ENCODE data around the gene TUBB4B.
A peak's percentile ranks its signal among the peaks of the same experiment; 100 is the strongest.
"Not testable (repeated sequence)": the region's sequence is repeated elsewhere in the genome, so short reads cannot be mapped to it uniquely, and the experiment has no call there.

The TUBB4B gene

GRCh38 chr9:137256362-137256761 lies 15.3 kb downstream of the TUBB4B start:
- peaks cover 29% of the 10 kb centered on the region for H3K36me3 ChIP-seq (ENCODE audit: insufficient read depth, low read length)
- peaks cover 14% of the 10 kb centered on the region for H4K20me1 ChIP-seq (ENCODE audit: insufficient read depth, low read length)
- no peaks in the 10 kb centered on the region for H3K9me3 ChIP-seq (ENCODE audit: insufficient read depth, low read length, severe bottlenecking)
- no peak for TF ChIP-seq EZH2 (IDR thresholded peaks at IDR 0.05; ENCODE audit: borderline replicate concordance, low read depth, low read length, severe bottlenecking)
- no peak for TF ChIP-seq CTCF (IDR thresholded peaks at IDR 0.05; ENCODE audit: borderline replicate concordance, extremely low read depth, low read length, poor library complexity, severe bottlenecking)
- peaks cover 31% of the 10 kb centered on the region for H3K4me1 ChIP-seq (ENCODE audit: insufficient read depth, low read length)
- no peaks in the 10 kb centered on the region for H3K27me3 ChIP-seq (ENCODE audit: insufficient read depth, low read length, poor library complexity)
- H3K4me2 ChIP-seq (ENCODE audit: insufficient read depth, low read length): peak overlapping the region; percentile 96
- DNase-seq: no peak
- peaks cover 38% of the 10 kb centered on the region for H3K79me2 ChIP-seq (ENCODE audit: insufficient read depth, low read length)
- H3K4me3 ChIP-seq (ENCODE audit: low read depth in 1 of 2, low read length in 2 of 2): peak overlapping the region; percentile 91 to 93; a peak in 3 of 4 replicates
- peak overlapping the region; percentile 72; the same call in 1 of the 2 replicates for H3K27ac ChIP-seq (ENCODE audit: low read length)
- H3K9ac ChIP-seq (ENCODE audit: low read depth, low read length): peak overlapping the region; percentile 91
- no peak for ATAC-seq (ENCODE audit: insufficient read depth, low read depth)
- H2AFZ ChIP-seq (ENCODE audit: low read depth, low read length): no peak overlapping the region

GRCh38 chr9:137256856-137257255 lies 15.8 kb downstream of the TUBB4B start:
- Histone ChIP-seq H4K20me1 (ENCODE audit: insufficient read depth, low read length) (peaks cover 14% of the 10 kb centered on the region), H2AFZ (ENCODE audit: low read depth, low read length) (no peak overlapping the region), H3K4me3 (ENCODE audit: low read depth in 1 of 2, low read length in 2 of 2) (peak overlapping the region in 1 of 2 experiments; percentile 91; a peak in 3 of 4 replicates), H3K27ac (ENCODE audit: low read length) (no peak overlapping the region), H3K27me3 (ENCODE audit: insufficient read depth, low read length, poor library complexity) (no peaks in the 10 kb centered on the region), H3K79me2 (ENCODE audit: insufficient read depth, low read length) (peaks cover 38% of the 10 kb centered on the region), H3K4me2 (ENCODE audit: insufficient read depth, low read length) (peak overlapping the region; percentile 96), H3K36me3 (ENCODE audit: insufficient read depth, low read length) (peaks cover 29% of the 10 kb centered on the region), H3K9ac (ENCODE audit: low read depth, low read length) (peak overlapping the region; percentile 91), H3K9me3 (ENCODE audit: insufficient read depth, low read length, severe bottlenecking) (no peaks in the 10 kb centered on the region), H3K4me1 (ENCODE audit: insufficient read depth, low read length) (peaks cover 31% of the 10 kb centered on the region)
- TF ChIP-seq EZH2 (IDR thresholded peaks at IDR 0.05; ENCODE audit: borderline replicate concordance, low read depth, low read length, severe bottlenecking): no peak
- TF ChIP-seq CTCF (IDR thresholded peaks at IDR 0.05; ENCODE audit: borderline replicate concordance, extremely low read depth, low read length, poor library complexity, severe bottlenecking): no peak
- ATAC-seq (ENCODE audit: insufficient read depth, low read depth) (no peak), DNase-seq (no peak)

- not testable (repeated sequence) for DNase-seq; H3K27me3 ChIP-seq (ENCODE audit: insufficient read depth, low read length, poor library complexity); H4K20me1 ChIP-seq (ENCODE audit: insufficient read depth, low read length); H2AFZ ChIP-seq (ENCODE audit: low read depth, low read length); H3K4me3 ChIP-seq (ENCODE audit: low read depth in 1 of 2, low read length in 2 of 2); H3K27ac ChIP-seq (ENCODE audit: low read length); ATAC-seq (ENCODE audit: insufficient read depth, low read depth); H3K4me1 ChIP-seq (ENCODE audit: insufficient read depth, low read length); H3K9me3 ChIP-seq (ENCODE audit: insufficient read depth, low read length, severe bottlenecking); H3K9ac ChIP-seq (ENCODE audit: low read depth, low read length); H3K4me2 ChIP-seq (ENCODE audit: insufficient read depth, low read length)
- peak; percentile 27 for TF ChIP-seq CTCF (IDR thresholded peaks at IDR 0.05; ENCODE audit: borderline replicate concordance, extremely low read depth, low read length, poor library complexity, severe bottlenecking)
- H3K36me3 ChIP-seq (ENCODE audit: insufficient read depth, low read length): peaks cover 51% of the 10 kb centered on the region
- peaks cover 14% of the 10 kb centered on the region; the same call in 1 of the 2 replicates for H3K79me2 ChIP-seq (ENCODE audit: insufficient read depth, low read length)
Observed at GRCh38 chr9:137262173-137262908, 21.3 kb downstream of the TUBB4B start.

Measured in DND-41 (cell line).